H9 (cell line): Measurements from ENCODE around the gene CAV3. TPM values are rescaled to one million over a fixed set of nuclear protein-coding genes. Genes with fewer than 3 reads are reported as not detected.

Experiments used
- DNase-seq: peaks from one replicate; pipeline ENCODE4 v3.0.0-alpha.2; 2017
- H2AFZ ChIP-seq: one replicate; pipeline ENCODE4 v1.6.1; 2013; ENCODE audit warnings: mild to moderate bottlenecking, low read length, control low read depth, moderate library complexity
- H2AK5ac ChIP-seq: 2 replicates; pipeline ENCODE4 v1.6.1; 2013; ENCODE audit warnings: low read length, control low read depth, mixed read lengths; ENCODE audit not compliant: insufficient read length
- H2BK120ac ChIP-seq: one replicate; pipeline ENCODE4 v1.6.1; 2013; ENCODE audit warnings: low read depth, mild to moderate bottlenecking, low read length, control low read depth, inconsistent platforms; ENCODE audit not compliant: poor library complexity, severe bottlenecking
- H2BK12ac ChIP-seq: 2 replicates; pipeline ENCODE4 v1.6.1; 2013; ENCODE audit warnings: low read length, control low read depth, mixed read lengths, low read depth; ENCODE audit not compliant: insufficient read length
- H2BK15ac ChIP-seq: 2 replicates; pipeline ENCODE4 v1.6.1; 2013; ENCODE audit warnings: low read depth, low read length, control low read depth
- H2BK20ac ChIP-seq: one replicate; pipeline ENCODE4 v1.6.1; 2013; ENCODE audit warnings: low read depth, mild to moderate bottlenecking, low read length, control low read depth, inconsistent platforms; ENCODE audit not compliant: poor library complexity, severe bottlenecking
- H2BK5ac ChIP-seq: 2 replicates; pipeline ENCODE4 v1.6.1; 2013; ENCODE audit warnings: low read length, control low read depth, mixed read lengths; ENCODE audit not compliant: insufficient read length
- H3K14ac ChIP-seq: 2 replicates; pipeline ENCODE4 v1.6.1; 2013; ENCODE audit warnings: low read length, control low read depth; ENCODE audit not compliant: insufficient read depth
- H3K18ac ChIP-seq: 2 replicates; pipeline ENCODE4 v1.6.1; 2013; ENCODE audit warnings: low read depth, mild to moderate bottlenecking, mixed read lengths, low read length, control low read depth; ENCODE audit not compliant: insufficient read length
- H3K23ac ChIP-seq: 2 replicates; pipeline ENCODE4 v1.6.1; 2013; ENCODE audit warnings: low read length, control low read depth, mixed read lengths, low read depth; ENCODE audit not compliant: insufficient read length
- H3K23me2 ChIP-seq: 2 replicates; pipeline ENCODE4 v1.6.1; 2013; ENCODE audit warnings: low read depth, mild to moderate bottlenecking, mixed read lengths, low read length, control low read depth; ENCODE audit not compliant: insufficient read length, poor library complexity, severe bottlenecking
- H3K27ac ChIP-seq: 2 replicates; pipeline ENCODE4 v1.5.1; 2013; ENCODE audit warnings: low read length, control low read depth, mixed read lengths, low read depth; ENCODE audit not compliant: insufficient read length
- H3K27me3 ChIP-seq: 2 replicates; pipeline ENCODE4 v1.6.1; 2013; ENCODE audit warnings: low read length, control low read depth, inconsistent platforms; ENCODE audit not compliant: insufficient read depth
- H3K4ac ChIP-seq: 2 replicates; pipeline ENCODE4 v1.6.1; 2013; ENCODE audit warnings: low read depth, mild to moderate bottlenecking, control low read depth, inconsistent platforms, low read length, moderate library complexity
- H3K4me1 ChIP-seq: 2 replicates; pipeline ENCODE4 v1.6.1; 2013; ENCODE audit warnings: low read length, control low read depth, inconsistent platforms; ENCODE audit not compliant: insufficient read depth
- H3K4me2 ChIP-seq: 2 replicates; pipeline ENCODE4 v1.6.1; 2013; ENCODE audit warnings: low read length, control low read depth, mixed read lengths; ENCODE audit not compliant: insufficient read length, insufficient read depth
- H3K56ac ChIP-seq: 2 replicates; pipeline ENCODE4 v1.6.1; 2013; ENCODE audit warnings: low read depth, mild to moderate bottlenecking, mixed read lengths, low read length, control low read depth; ENCODE audit not compliant: insufficient read length
- H3K79me1 ChIP-seq: 2 replicates; pipeline ENCODE4 v1.6.1; 2013; ENCODE audit warnings: low read depth, mild to moderate bottlenecking, moderate library complexity, low read length, control low read depth, inconsistent platforms; ENCODE audit not compliant: insufficient read depth, poor library complexity, severe bottlenecking
- H3K79me2 ChIP-seq: 2 replicates; pipeline ENCODE4 v1.6.1; 2013; ENCODE audit warnings: low read length, control low read depth, inconsistent platforms; ENCODE audit not compliant: insufficient read depth
- H3K9ac ChIP-seq: 2 replicates; pipeline ENCODE4 v1.6.1; 2013; ENCODE audit warnings: low read length, control low read depth, mixed read lengths; ENCODE audit not compliant: insufficient read length; ENCODE audit errors: extremely low read depth
- H3K9me3 ChIP-seq: one replicate; pipeline ENCODE4 v1.6.1; 2013; ENCODE audit warnings: low read depth, low read length, inconsistent platforms; ENCODE audit not compliant: control insufficient read depth
- H3T11ph ChIP-seq: one replicate; pipeline ENCODE4 v1.6.1; 2013; ENCODE audit warnings: mild to moderate bottlenecking, low read length, control low read depth, inconsistent platforms
- H4K20me1 ChIP-seq: one replicate; pipeline ENCODE4 v1.6.1; 2013; ENCODE audit not compliant: control insufficient read depth, insufficient read length, insufficient read depth
- H4K5ac ChIP-seq: 2 replicates; pipeline ENCODE4 v1.6.1; 2013; ENCODE audit warnings: low read depth, mild to moderate bottlenecking, mixed read lengths, low read length, control low read depth; ENCODE audit not compliant: insufficient read length
- H4K8ac ChIP-seq: replicated peaks from 2 replicates; pipeline ENCODE4 v1.6.1; 2013; ENCODE audit warnings: low read length, control low read depth, mixed read lengths, low read depth; ENCODE audit not compliant: insufficient read length
- H4K91ac ChIP-seq: 2 replicates; pipeline ENCODE4 v1.6.1; 2013; ENCODE audit warnings: low read depth, mild to moderate bottlenecking, moderate library complexity, mixed read lengths, low read length, control low read depth; ENCODE audit not compliant: insufficient read length
- H3K27ac Mint-ChIP-seq, 3 experiments: 2 replicates in 2 of 3; 3 replicates in 1 of 3; pipeline ENCODE4 v1.8.0; 2020 to 2021; ENCODE audit warnings: mixed read lengths in 3 of 3, mild to moderate bottlenecking in 1 of 3, moderate library complexity in 1 of 3
- H3K27me3 Mint-ChIP-seq: 2 replicates; pipeline ENCODE4 v1.8.0; 2021; ENCODE audit warnings: low read depth, mild to moderate bottlenecking, moderate library complexity, mixed read lengths
- H3K36me3 Mint-ChIP-seq, 3 experiments: 2 replicates in 2 of 3; 3 replicates in 1 of 3; pipeline ENCODE4 v1.8.0; 2020 to 2021; ENCODE audit warnings: low read depth in 3 of 3, mixed read lengths in 3 of 3; ENCODE audit not compliant: insufficient read depth in 1 of 3
- H3K4me1 Mint-ChIP-seq, 2 experiments: 2 replicates each; pipeline ENCODE4 v1.8.0; 2020; ENCODE audit warnings: mixed read lengths in 2 of 2
- H3K4me3 Mint-ChIP-seq, 2 experiments: 2 replicates in 1 of 2; 3 replicates in 1 of 2; pipeline ENCODE4 v1.8.0; 2020 to 2021; ENCODE audit warnings: mild to moderate bottlenecking in 2 of 2, mixed read lengths in 2 of 2, moderate library complexity in 1 of 2
- H3K9me3 Mint-ChIP-seq, 2 experiments: 2 replicates in 1 of 2; 3 replicates in 1 of 2; pipeline ENCODE4 v1.8.0; 2020; ENCODE audit warnings: mild to moderate bottlenecking in 2 of 2, mixed read lengths in 2 of 2, moderate library complexity in 1 of 2
- WGBS: extraction: QIAGEN DNeasy Blood & Tissue Kit; methylation state at CpG from one replicate; pipeline ENCODE4 v1.1.7; 2013; ENCODE audit warnings: missing lambda C conversion rate, low lambda C conversion rate, mixed read lengths; ENCODE audit not compliant: insufficient read length; ENCODE audit errors: extremely low coverage; 5-methylcytosine and 5-hydroxymethylcytosine counted together
- total RNA-seq: library from RNA; stranded (reverse); gene quantifications from 2 replicates; pipeline ENCODE4 v1.2.1, GENCODE V29; 2021
- TF ChIP-seq, protein P1 (sequence below): fragments of 200-600 bp; sonication (generic); conservative IDR thresholded peaks from 3 replicates; pipeline ENCODE4 v1.8.0; 2021; ENCODE audit warnings: antibody characterized with exemption, mild to moderate bottlenecking

Gene CAV3
- total RNA-seq, 1 experiment from 2014 or later, result not detected

DNA sequence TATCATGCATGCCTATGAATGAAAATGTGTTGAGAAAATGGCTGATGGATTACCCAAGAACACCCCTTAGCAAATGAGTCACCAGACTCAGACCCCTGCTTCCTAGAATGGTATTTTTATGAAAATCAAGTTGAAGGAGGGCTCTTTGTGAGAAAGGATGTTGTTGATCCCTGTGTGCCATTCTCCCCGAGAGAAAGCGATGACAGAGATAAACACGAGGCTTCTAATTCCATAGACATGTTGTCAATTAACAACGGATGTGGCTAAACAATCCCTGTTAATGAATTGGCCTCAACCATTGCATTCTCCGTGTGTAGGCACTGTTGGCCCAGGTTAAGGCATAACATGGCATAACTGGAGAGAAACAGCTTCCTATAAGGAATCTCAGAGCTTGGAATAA, 41.6 kb downstream of the CAV3 start:
- Histone ChIP-seq H2BK5ac (no peak overlapping the region), H2BK120ac (no peak overlapping the region), H3K56ac (no peak overlapping the region), H3K27me3 (no peaks in the 10 kb centered on the region), H2BK12ac (no peak overlapping the region), H2AK5ac (no peak overlapping the region), H3K23me2 (no peaks in the 10 kb centered on the region), H4K20me1 (no peaks in the 10 kb centered on the region), H3K14ac (no peak overlapping the region), H2BK15ac (no peak overlapping the region), H3K79me2 (no peaks in the 10 kb centered on the region), H2BK20ac (no peak overlapping the region), H3K27ac (no peak overlapping the region), H3T11ph (no peak overlapping the region), H2AFZ (no peak overlapping the region), H3K9me3 (no peaks in the 10 kb centered on the region), H3K18ac (no peak overlapping the region), H3K4me2 (no peak overlapping the region), H4K91ac (no peak overlapping the region), H3K4me1 (peaks cover 2% of the 10 kb centered on the region; the same call in 1 of the 2 replicates), H3K4ac (no peak overlapping the region), H4K8ac (no peak overlapping the region), H3K79me1 (no peaks in the 10 kb centered on the region), H3K23ac (no peak overlapping the region), H3K9ac (no peak overlapping the region), H4K5ac (no peak overlapping the region)
- DNase-seq, result no peak
- no CpG with 5 or more reads among the region's 5 CpGs for WGBS
- no peak overlapping the region for H3K4me3 Mint-ChIP-seq
- H3K36me3 Mint-ChIP-seq, result peaks cover 0 to 3% (median 0%) of the 10 kb centered on the region in 3 experiments; a peak in 2 of 7 replicates
- peaks cover 28% of the 10 kb centered on the region for H3K27me3 Mint-ChIP-seq
- TF ChIP-seq, protein P1, sequence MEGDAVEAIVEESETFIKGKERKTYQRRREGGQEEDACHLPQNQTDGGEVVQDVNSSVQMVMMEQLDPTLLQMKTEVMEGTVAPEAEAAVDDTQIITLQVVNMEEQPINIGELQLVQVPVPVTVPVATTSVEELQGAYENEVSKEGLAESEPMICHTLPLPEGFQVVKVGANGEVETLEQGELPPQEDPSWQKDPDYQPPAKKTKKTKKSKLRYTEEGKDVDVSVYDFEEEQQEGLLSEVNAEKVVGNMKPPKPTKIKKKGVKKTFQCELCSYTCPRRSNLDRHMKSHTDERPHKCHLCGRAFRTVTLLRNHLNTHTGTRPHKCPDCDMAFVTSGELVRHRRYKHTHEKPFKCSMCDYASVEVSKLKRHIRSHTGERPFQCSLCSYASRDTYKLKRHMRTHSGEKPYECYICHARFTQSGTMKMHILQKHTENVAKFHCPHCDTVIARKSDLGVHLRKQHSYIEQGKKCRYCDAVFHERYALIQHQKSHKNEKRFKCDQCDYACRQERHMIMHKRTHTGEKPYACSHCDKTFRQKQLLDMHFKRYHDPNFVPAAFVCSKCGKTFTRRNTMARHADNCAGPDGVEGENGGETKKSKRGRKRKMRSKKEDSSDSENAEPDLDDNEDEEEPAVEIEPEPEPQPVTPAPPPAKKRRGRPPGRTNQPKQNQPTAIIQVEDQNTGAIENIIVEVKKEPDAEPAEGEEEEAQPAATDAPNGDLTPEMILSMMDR, result no peak
- H3K9me3 Mint-ChIP-seq, result no peaks in the 10 kb centered on the region
- H3K27ac Mint-ChIP-seq, result no peak overlapping the region
- H3K4me1 Mint-ChIP-seq, result peaks cover 14 to 21% of the 10 kb centered on the region in 2 experiments
